CD14-positive monocyte (primary cell): ENCODE data around the gene B3GLCT. TPM values are rescaled to one million over a fixed set of nuclear protein-coding genes. Genes with fewer than 3 reads are reported as not detected.

Experiments
- DNase-seq, 3 donors: peaks; one replicate each; pipeline ENCODE4 v3.0.0-alpha.2; 2011 to 2022
- H2AFZ ChIP-seq: 2 replicates; pipeline ENCODE4 v1.6.0; 2012; ENCODE audit warnings: mild to moderate bottlenecking, low read depth, low read length, inconsistent platforms; ENCODE audit not compliant: insufficient read depth, poor library complexity, severe bottlenecking
- H3K27ac ChIP-seq, 2 donors: 1 replicate in 1 of 2; 2 replicates in 1 of 2; pipeline ENCODE4 v1.5.1; 2012 to 2013; ENCODE audit warnings: low read length in 2 of 2, control low read depth in 1 of 2, inconsistent platforms in 1 of 2, low read depth in 1 of 2, mild to moderate bottlenecking in 1 of 2
- H3K27me3 ChIP-seq, 2 donors: one replicate each; pipeline versions ENCODE4 v1.6.0 to v1.6.1; 2011 to 2013; ENCODE audit warnings: low read length in 2 of 2; ENCODE audit not compliant: control insufficient read depth in 2 of 2, insufficient read depth in 2 of 2
- H3K36me3 ChIP-seq, 2 donors: replicated peaks in 1 of 2; 1 replicate in 1 of 2; 2 replicates in 1 of 2; pipeline versions ENCODE4 v1.5.1 to v1.6.1; 2012 to 2013; ENCODE audit warnings: low read length in 2 of 2, control low read depth in 1 of 2, inconsistent platforms in 1 of 2, mild to moderate bottlenecking in 1 of 2; ENCODE audit not compliant: insufficient read depth in 2 of 2, control insufficient read depth in 1 of 2
- H3K4me1 ChIP-seq, 2 donors: 1 replicate in 1 of 2; 2 replicates in 1 of 2; pipeline versions ENCODE4 v1.5.1 to v1.6.1; 2012 to 2013; ENCODE audit warnings: low read length in 2 of 2, control low read depth in 1 of 2, inconsistent platforms in 1 of 2, mild to moderate bottlenecking in 1 of 2, moderate library complexity in 1 of 2; ENCODE audit not compliant: insufficient read depth in 2 of 2, control insufficient read depth in 1 of 2
- H3K4me2 ChIP-seq: replicated peaks from 2 replicates; pipeline ENCODE3; 2012; ENCODE audit warnings: low read length, moderate library complexity, mild to moderate bottlenecking; ENCODE audit not compliant: poor library complexity, severe bottlenecking; ENCODE audit errors: extremely low read depth
- H3K4me3 ChIP-seq, 3 experiments: fragments of 200-600 bp in 1 of 3; sonication (generic) in 1 of 3; replicated peaks in 1 of 3; 1 replicate in 2 of 3; 2 replicates in 1 of 3; pipeline ENCODE4 v1.5.1; 2011 to 2013; ENCODE audit warnings: low read length in 3 of 3, mild to moderate bottlenecking in 3 of 3, control low read depth in 2 of 3, low read depth in 2 of 3, inconsistent platforms in 1 of 3, moderate library complexity in 1 of 3
- H3K79me2 ChIP-seq: 2 replicates; pipeline ENCODE4 v1.6.0; 2012; ENCODE audit warnings: mild to moderate bottlenecking, control low read depth, inconsistent platforms, low read length, moderate library complexity; ENCODE audit not compliant: insufficient read depth
- H3K9ac ChIP-seq: 2 replicates; pipeline ENCODE4 v1.6.0; 2017; ENCODE audit warnings: low read length, mild to moderate bottlenecking; ENCODE audit not compliant: insufficient read depth, poor library complexity, severe bottlenecking
- H3K9me3 ChIP-seq, 2 donors: replicated peaks in 1 of 2; 1 replicate in 1 of 2; 2 replicates in 1 of 2; pipeline versions ENCODE4 v1.5.1 to v1.6.1; 2012 to 2013; ENCODE audit warnings: low read length in 2 of 2, control low read depth in 1 of 2; ENCODE audit not compliant: control insufficient read depth in 1 of 2, insufficient read depth in 1 of 2
- H4K20me1 ChIP-seq: 2 replicates; pipeline ENCODE4 v1.6.0; 2012; ENCODE audit warnings: mild to moderate bottlenecking, low read length, control low read depth, moderate library complexity; ENCODE audit not compliant: insufficient read depth
- H3K27ac Mint-ChIP-seq, 7 donors: one replicate each; pipeline ENCODE4 v1.8.0; 2020; ENCODE audit warnings: mild to moderate bottlenecking in 7 of 7, mixed read lengths in 7 of 7, moderate library complexity in 6 of 7, inconsistent platforms in 2 of 7
- H3K27me3 Mint-ChIP-seq, 3 donors: one replicate each; pipeline ENCODE4 v1.8.0; 2021 to 2022; ENCODE audit warnings: low read depth in 3 of 3, mild to moderate bottlenecking in 3 of 3, mixed read lengths in 3 of 3, moderate library complexity in 3 of 3, inconsistent platforms in 1 of 3
- H3K36me3 Mint-ChIP-seq, 2 donors: one replicate each; pipeline ENCODE4 v1.8.0; 2020; ENCODE audit warnings: mixed read lengths in 2 of 2, inconsistent platforms in 1 of 2, mild to moderate bottlenecking in 1 of 2
- H3K4me1 Mint-ChIP-seq: one replicate; pipeline ENCODE4 v1.8.0; 2020; ENCODE audit warnings: mild to moderate bottlenecking, mixed read lengths
- H3K4me3 Mint-ChIP-seq, 2 donors: one replicate each; pipeline ENCODE4 v1.8.0; 2020; ENCODE audit warnings: mild to moderate bottlenecking in 2 of 2, mixed read lengths in 2 of 2, moderate library complexity in 1 of 2
- H3K9me3 Mint-ChIP-seq, 7 donors: one replicate each; pipeline ENCODE4 v1.8.0; 2020 to 2022; ENCODE audit warnings: mixed read lengths in 7 of 7, mild to moderate bottlenecking in 6 of 7, moderate library complexity in 6 of 7, inconsistent platforms in 2 of 7
- WGBS: methylation state at CpG from one replicate; pipeline ENCODE4 v1.1.5; 2013; ENCODE audit warnings: missing lambda C conversion rate; ENCODE audit not compliant: insufficient coverage; 5-methylcytosine and 5-hydroxymethylcytosine counted together
- intact Hi-C, 2 donors: fragments of 100-400 bp; cut with micrococcal nuclease; formaldehyde crosslinking; loops; one replicate each; pipeline versions ENCODE4 v1.15.0 to v1.15.1; 2023
- polyA plus RNA-seq, 3 donors: library from polyadenylated mRNA; depleted of rRNA in 1 of 3; unstranded in 2 of 3; stranded (reverse) in 1 of 3; fragments of 300-500 nt in 2 of 3; fragments of >200 nt in 1 of 3; fragmentation: Illumina TruSeq in 2 of 3; gene quantifications; 1 replicate in 2 of 3; 2 replicates in 1 of 3; pipeline ENCODE4 v1.2.3, GENCODE V29; 2012 to 2021
- TF ChIP-seq, protein P1 (sequence below): fragments of 200-600 bp; IDR thresholded peaks from one replicate; pipeline ENCODE4 v1.8.0; 2022; ENCODE audit warnings: antibody characterized with exemption, mild to moderate bottlenecking

B3GLCT gene
- polyA plus RNA-seq, 3 donors: 0.63 to 2.0 (median 2.0) TPM

DNA sequence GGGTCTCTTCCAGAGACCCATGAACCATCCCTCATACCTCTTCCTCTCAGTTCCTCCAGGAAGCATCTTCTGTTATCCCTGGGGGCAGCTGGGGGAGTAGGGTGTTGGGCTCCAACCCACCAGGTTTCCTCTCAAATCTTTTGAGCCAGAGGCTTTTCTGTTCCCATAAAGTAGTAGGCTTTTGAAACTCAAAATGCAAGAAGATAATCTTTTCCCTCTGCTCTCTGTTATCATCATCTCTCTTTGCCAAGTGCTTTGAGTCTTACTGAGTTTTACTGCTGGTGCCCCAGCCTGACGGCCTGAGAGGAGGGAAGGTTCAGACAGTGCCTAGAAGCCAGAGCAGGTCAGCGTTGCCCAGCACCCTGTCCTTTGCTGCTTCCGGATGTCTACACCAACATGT is 157.2 kb downstream of the B3GLCT start:
- Histone ChIP-seq H3K79me2 (no peaks in the 10 kb centered on the region), H3K36me3 (no peaks in the 10 kb centered on the region), H3K4me3 (no peak overlapping the region), H2AFZ (no peak overlapping the region), H3K4me1 (no peaks in the 10 kb centered on the region), H3K9me3 (peaks cover 14 to 16% of the 10 kb centered on the region in 2 donors), H3K27ac (no peak overlapping the region), H3K27me3 (peaks cover 0 to 10% of the 10 kb centered on the region in 2 donors), H4K20me1 (no peaks in the 10 kb centered on the region), H3K4me2 (no peak overlapping the region), H3K9ac (no peak overlapping the region)
- no peak for DNase-seq
- Mint-ChIP-seq H3K27me3 (peaks cover 8 to 14% (median 9%) of the 10 kb centered on the region in 3 donors), H3K27ac (no peak overlapping the region), H3K36me3 (no peaks in the 10 kb centered on the region), H3K4me3 (no peak overlapping the region), H3K4me1 (no peaks in the 10 kb centered on the region), H3K9me3 (peaks cover 11 to 34% (median 26%) of the 10 kb centered on the region in 7 donors)
- TF ChIP-seq, protein P1, sequence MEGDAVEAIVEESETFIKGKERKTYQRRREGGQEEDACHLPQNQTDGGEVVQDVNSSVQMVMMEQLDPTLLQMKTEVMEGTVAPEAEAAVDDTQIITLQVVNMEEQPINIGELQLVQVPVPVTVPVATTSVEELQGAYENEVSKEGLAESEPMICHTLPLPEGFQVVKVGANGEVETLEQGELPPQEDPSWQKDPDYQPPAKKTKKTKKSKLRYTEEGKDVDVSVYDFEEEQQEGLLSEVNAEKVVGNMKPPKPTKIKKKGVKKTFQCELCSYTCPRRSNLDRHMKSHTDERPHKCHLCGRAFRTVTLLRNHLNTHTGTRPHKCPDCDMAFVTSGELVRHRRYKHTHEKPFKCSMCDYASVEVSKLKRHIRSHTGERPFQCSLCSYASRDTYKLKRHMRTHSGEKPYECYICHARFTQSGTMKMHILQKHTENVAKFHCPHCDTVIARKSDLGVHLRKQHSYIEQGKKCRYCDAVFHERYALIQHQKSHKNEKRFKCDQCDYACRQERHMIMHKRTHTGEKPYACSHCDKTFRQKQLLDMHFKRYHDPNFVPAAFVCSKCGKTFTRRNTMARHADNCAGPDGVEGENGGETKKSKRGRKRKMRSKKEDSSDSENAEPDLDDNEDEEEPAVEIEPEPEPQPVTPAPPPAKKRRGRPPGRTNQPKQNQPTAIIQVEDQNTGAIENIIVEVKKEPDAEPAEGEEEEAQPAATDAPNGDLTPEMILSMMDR: no peak
- intact Hi-C loops: no loop called here
- WGBS: 100% methylated on average over 2 of the region's 3 CpGs

DNA sequence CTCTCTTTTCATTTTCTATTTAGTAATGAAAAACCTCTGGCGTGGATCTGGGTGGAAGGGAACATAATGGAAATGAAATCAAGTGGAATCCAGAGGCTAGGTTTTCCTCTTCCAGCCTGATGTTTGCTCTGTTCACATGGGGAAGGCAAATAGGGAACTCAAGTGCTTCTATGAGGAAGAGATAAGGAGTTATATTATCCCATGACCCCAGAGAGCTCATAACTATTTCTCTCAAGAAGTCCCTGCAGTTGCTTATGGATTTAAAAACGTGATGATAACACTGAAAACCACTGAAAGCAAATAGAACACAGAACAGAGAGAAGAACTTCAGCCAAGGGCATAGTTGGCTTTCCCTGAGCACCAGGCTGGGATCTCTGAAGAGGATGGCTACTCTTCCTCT is 157.8 kb downstream of the B3GLCT start:
- H3K4me3 Mint-ChIP-seq: no peak overlapping the region
- H3K4me1 Mint-ChIP-seq: no peaks in the 10 kb centered on the region
- H3K9me3 ChIP-seq: peaks cover 9 to 16% of the 10 kb centered on the region in 2 donors
- no peak for DNase-seq
- peaks cover 2 to 8% (median 5%) of the 10 kb centered on the region in 3 donors for H3K27me3 Mint-ChIP-seq
- H3K27ac ChIP-seq: no peak overlapping the region
- TF ChIP-seq, protein P1: no peak
- H3K79me2 ChIP-seq: no peaks in the 10 kb centered on the region
- no peak overlapping the region for H3K4me3 ChIP-seq
- H3K27ac Mint-ChIP-seq: no peak overlapping the region
- H3K36me3 Mint-ChIP-seq: no peaks in the 10 kb centered on the region
- whole genome bisulfite sequencing: no CpG with 5 or more reads among the region's 2 CpGs
- no peak overlapping the region for H3K9ac ChIP-seq
- peaks cover 0 to 4% of the 10 kb centered on the region in 2 donors for H3K27me3 ChIP-seq
- H3K4me2 ChIP-seq: no peak overlapping the region
- H3K4me1 ChIP-seq: no peaks in the 10 kb centered on the region
- no peak overlapping the region for H2AFZ ChIP-seq
- intact Hi-C loops: no loop called here
- no peaks in the 10 kb centered on the region for H3K36me3 ChIP-seq
- peaks cover 11 to 36% (median 24%) of the 10 kb centered on the region in 7 donors for H3K9me3 Mint-ChIP-seq
- H4K20me1 ChIP-seq: no peaks in the 10 kb centered on the region
